ENCODE results near the gene FAAP20. TPM values are rescaled to one million over a fixed set of nuclear protein-coding genes. Genes with fewer than 3 reads are reported as not detected.
A peak's percentile ranks its signal among the peaks of the same experiment; 100 is the strongest.

The FAAP20 gene
- polyA plus RNA-seq (2014; cell fraction: cytosol; rRNA removed), result 31.2 and 35.3 TPM in 2 replicates
- 35.9 and 59.0 TPM in 2 replicates for polyA plus RNA-seq (2014; cell fraction: nucleus; rRNA removed)

GRCh38 chr1:2194319-2194897 is at the start of gene FAAP20:
FAAP20 (minus strand) TSS chr1:2194772; CDS start chr1:2194749, 23 bp downstream.
- peak; percentile 40 for DNase-seq (ENCODE audit: low spot score)

DNA sequence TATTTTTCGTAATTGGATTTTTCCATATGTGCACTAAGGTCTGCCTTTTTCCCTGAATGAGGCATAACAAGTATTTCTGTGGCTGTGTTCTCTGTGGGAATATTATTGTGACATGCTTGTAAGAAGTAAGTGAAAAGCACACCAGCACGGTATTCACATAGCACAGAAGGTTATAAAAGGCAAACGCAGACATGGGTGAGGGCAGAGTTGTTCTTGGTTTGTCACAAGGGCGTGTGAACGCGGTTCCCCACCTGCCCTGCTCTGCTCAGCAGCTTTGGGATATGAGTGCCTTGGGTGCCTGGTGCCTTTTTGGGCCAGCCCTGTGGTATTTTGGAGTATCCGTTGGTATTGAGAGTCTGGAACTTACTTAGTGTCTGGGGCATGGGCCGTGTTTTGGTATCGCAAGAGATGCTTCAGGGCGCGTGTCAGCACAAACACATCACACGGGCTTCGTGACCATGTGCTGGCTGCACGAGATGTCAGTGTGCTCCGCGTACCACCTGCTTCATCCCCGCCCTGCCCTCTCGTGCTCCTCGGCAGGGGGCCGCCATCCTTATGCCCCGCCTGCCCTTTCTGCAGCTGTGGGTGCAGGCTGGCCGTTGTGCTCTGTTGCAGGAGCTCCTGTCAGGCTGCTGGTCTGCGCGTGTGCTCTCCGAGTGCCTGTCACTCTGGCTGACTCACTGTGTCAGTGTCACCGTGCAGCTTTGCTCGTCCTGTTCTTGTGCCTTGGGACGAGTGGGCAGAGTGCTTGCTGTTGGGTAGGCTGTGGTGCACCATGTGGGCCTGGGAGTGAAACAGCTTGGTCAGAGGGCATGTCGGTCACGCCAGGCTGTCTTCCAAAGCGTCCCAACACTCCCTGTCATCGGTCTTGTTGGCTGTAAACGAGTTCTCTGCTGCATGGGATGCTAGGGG is 48.5 kb upstream of the FAAP20 start:
- DNase-seq (ENCODE audit: low spot score), result no peak

DNA sequence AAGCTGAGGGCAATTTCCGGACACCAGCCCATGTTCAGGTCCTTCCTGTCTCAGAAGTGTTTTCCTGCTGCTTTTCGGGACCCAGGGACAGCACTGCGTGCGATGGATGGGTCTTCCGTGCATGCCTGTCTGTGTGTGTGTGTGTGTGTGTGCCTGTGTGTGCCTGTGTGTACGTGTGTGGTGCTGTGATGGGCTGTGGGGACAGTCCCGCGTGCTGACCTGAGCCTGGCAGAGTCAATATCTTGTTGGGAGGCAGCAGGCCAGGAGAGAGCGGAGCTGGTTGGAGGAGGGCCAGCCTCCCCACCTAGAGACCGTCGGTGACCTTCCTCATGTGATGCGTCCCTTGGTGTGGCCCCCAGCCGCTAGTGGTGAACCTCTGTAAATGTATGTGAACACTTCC is 47.2 kb upstream of the FAAP20 start:
- no peak for DNase-seq (ENCODE audit: low spot score)

DNA sequence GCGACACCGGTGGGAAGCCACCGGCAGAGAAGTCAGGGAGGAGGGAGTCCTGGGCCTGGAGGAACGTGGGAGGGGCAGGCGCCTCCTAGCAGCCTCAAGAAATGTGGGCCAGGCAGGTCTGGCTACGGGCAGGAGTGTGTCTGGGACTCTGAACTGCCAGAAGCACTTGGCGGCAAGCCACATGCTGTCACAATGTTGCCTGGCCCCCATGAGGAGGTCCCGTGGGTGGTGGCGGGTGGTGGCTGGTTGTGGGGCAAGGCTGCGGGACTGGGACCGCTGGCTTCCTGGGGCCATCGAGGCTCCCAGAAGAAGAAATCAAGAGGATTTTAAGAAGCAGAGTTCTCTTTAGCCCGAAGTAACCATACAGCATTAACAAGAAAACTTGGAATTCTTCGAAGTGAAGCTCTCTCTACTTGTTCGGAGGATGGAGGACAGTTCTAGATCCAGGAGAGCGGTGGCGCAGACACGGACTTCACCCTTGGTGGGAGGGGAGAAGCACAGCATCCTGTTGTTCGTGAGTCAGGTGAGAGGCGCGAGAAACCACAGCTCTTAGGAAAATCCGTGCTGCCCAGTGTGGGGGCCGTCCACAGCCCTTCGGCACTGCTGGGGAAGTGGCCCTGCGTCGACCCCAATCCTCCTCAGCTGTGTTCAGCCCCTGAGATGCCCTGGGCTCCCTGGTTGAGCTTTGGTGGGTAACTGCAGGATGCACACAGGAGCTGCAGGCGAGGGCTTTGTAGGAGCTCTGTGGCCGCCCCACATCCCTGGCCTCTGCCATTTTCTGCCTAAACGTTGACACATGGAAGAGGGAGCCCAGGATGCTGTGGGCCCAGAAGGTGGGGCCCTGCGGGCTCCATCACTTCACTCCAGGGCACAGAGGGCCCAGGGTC is 45.9 kb upstream of the FAAP20 start:
- DNase-seq (ENCODE audit: low spot score), result peak; percentile 29

- no peak for DNase-seq (ENCODE audit: low spot score)
These were observed 44.9 kb upstream of the FAAP20 start for GRCh38 chr1:2239384-2239985.

- DNase-seq (ENCODE audit: low spot score), result no peak
These were observed 44.4 kb upstream of the FAAP20 start for GRCh38 chr1:2239013-2239370.

- DNase-seq (ENCODE audit: low spot score), result no peak
These were observed 43.9 kb upstream of the FAAP20 start for GRCh38 chr1:2238361-2239012.

DNA sequence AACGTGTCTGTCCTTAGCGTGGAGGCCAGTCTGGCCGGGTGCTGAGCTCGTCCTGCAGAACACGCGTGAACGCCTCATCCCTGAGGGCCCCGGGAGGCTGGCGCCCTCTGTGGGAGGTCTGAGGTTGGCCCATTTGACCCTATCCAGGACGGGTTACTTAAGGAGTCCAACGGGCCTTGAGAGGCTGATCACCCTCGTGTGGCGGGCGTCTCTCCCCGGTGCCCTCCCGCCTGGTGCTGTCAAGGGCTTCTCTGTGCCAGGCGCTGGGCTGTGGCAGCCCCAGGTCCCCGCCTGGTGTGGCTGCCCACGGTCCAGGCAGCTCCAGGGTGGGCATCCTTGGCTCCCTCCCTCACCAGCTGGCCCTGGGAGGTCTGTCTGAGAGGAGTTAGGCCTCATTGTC is 43.2 kb upstream of the FAAP20 start:
- DNase-seq (ENCODE audit: low spot score), result no peak

GRCh38 chr1:2236695-2237677 is 42.4 kb upstream of the FAAP20 start:
- no peak for DNase-seq (ENCODE audit: low spot score)

DNA sequence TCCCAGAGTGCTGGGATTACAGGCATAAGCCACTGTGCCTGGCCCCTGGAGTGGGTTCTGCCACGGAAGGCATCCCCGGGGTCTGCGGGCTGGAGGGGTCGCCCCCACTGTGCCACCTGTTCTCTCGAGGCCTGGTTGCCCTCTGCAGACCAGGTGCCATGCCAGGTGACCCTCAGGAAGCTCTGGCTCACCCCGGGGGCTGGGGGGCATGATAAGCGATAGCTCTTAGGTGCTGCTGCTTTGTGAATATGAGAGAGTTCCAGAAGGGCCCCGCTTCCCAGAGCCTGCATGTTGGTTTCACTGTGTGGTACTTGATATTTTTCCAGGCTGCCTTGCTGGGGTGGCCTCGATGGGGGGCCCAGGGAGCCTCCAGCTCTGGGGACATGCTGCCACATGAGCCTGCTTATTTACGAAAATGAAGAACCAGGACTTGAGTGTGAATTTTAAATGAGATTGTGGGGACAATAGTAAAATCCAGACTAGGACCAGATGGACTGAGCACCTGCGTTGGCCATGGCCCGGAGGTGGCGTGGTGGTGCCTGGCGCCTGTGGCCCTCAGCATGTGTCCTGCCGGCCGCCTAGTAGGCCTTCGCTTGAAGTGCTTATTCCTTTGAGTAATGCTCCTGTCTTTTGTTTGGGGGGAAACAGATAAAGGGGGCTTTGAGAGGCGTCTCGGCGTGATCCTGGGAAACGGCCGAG is 40.9 kb upstream of the FAAP20 start:
- DNase-seq (ENCODE audit: low spot score), result no peak

GRCh38 chr1:2234762-2235113 is 40.2 kb upstream of the FAAP20 start:
- no peak for DNase-seq (ENCODE audit: low spot score)

GRCh38 chr1:2233997-2234761 is 39.6 kb upstream of the FAAP20 start:
- DNase-seq (ENCODE audit: low spot score), result no peak

GRCh38 chr1:2233468-2233867 is 38.9 kb upstream of the FAAP20 start:
- no peak for DNase-seq (ENCODE audit: low spot score)

DNA sequence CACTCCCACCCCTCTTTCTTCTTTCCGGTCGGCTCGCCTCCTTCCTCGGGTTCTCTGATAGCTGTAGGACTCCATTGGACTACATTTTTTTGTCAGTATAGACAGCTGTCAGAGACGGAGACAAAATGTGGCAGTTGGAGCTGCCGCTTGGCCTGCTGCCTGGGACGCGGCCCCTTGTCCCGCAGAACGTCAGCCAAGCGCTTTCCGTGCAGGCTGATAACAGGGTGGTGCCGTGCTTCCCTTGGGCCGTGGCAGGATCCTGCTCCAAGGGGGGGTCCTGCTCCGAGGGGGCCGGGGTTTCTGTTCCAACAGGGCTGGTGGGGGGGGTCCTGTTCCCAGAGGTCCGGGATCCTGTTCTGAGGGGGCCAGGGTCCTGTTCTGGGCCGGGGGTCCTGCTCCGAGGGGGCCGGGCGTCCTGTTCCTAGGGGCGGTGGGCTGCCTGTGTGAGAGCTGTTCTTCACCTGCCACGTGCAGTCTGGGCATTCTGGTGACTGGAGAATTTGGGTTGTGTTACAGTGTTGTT is 38.4 kb upstream of the FAAP20 start:
- DNase-seq (ENCODE audit: low spot score), result no peak

GRCh38 chr1:2232255-2232915 is 37.8 kb upstream of the FAAP20 start:
- DNase-seq (ENCODE audit: low spot score), result no peak

GRCh38 chr1:2231532-2232254 is 37.1 kb upstream of the FAAP20 start:
- DNase-seq (ENCODE audit: low spot score), result peak; percentile 75
